Measurements from ENCODE around the gene USP16. TPM values are rescaled to one million over a fixed set of nuclear protein-coding genes. Genes with fewer than 3 reads are reported as not detected.

The USP16 gene
- total and polyA plus RNA-seq, 2 of the 13 experiments (the other 11 are each of a cell fraction or from before 2014, with no cell fraction given) = 16.5 to 46.9 TPM

DNA sequence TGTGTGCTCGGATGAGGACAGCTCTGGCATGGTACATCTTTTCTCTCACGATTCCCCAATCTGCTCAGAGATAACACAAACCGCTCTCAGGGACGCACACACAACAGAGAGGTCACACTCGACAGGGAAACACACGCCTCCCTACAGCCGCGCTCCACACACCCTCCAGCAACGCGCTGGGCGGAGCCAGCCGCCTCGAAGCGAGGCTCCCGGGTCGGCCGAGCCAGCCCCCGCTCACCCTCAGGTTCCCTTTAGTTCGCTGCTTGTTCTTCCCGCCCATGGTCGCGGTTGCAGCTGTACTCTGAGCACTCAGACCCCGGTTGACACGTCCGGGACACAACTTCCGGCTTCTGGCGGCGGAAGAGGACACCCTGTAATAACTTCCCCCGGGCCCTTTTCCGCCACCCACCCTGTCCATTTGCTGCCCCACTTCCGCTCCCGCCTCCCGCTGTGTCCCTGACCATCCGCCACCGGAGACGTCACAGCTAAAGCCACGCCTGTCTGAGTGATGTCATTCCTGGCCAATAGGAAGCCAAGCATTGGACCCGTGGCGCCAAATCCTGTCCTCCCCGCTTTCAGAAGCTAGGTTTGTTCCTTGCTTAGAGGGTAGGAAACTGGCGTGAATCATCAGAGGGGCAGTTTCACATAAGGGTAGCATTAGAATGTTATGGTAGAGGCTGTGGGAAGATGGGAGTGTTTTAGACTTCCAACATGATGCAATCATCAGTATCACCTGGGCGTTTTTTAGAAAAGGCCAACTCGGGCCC lies 31.8 kb upstream of the USP16 start, which contains the start of gene LTN1 (continued):
- TF ChIP-seq ZSCAN5A (CRISPR knock-in tag; IDR thresholded peaks at IDR 0.05; ENCODE audit: borderline replicate concordance) = no peak
- TF ChIP-seq ZNF674 (CRISPR knock-in tag; IDR thresholded peaks at IDR 0.05; ENCODE audit: low read depth) = no peak
- no peak for TF ChIP-seq KDM3A (CRISPR knock-in tag; IDR thresholded peaks at IDR 0.05; ENCODE audit: low read depth)
- no peak for TF ChIP-seq ZBTB10 (CRISPR knock-in tag; IDR thresholded peaks at IDR 0.05; ENCODE audit: borderline replicate concordance)
- TF ChIP-seq ZNF124 (CRISPR knock-in tag; IDR thresholded peaks at IDR 0.05) = no peak
- no peak; the same call in 1 of the 2 replicates for TF ChIP-seq ZSCAN25 (CRISPR knock-in tag; IDR thresholded peaks at IDR 0.05)
- no peak for TF ChIP-seq ZNF432 (CRISPR knock-in tag; IDR thresholded peaks at IDR 0.05; ENCODE audit: borderline replicate concordance)
- peak; percentile 78 to 86 for TF ChIP-seq POLR2A (IDR thresholded peaks at IDR 0.05; ENCODE audit: insufficient read depth in 1 of 2, low read depth in 2 of 2, low read length in 2 of 2)
- TF ChIP-seq MYC (CRISPR knock-in tag; IDR thresholded peaks at IDR 0.05; ENCODE audit: borderline replicate concordance) = peak; percentile 77; the same call in 1 of the 2 replicates
- peak; percentile 65; the same call in 1 of the 2 replicates for TF ChIP-seq HIVEP1 (CRISPR knock-in tag; IDR thresholded peaks at IDR 0.05)
- TF ChIP-seq, protein P1, sequence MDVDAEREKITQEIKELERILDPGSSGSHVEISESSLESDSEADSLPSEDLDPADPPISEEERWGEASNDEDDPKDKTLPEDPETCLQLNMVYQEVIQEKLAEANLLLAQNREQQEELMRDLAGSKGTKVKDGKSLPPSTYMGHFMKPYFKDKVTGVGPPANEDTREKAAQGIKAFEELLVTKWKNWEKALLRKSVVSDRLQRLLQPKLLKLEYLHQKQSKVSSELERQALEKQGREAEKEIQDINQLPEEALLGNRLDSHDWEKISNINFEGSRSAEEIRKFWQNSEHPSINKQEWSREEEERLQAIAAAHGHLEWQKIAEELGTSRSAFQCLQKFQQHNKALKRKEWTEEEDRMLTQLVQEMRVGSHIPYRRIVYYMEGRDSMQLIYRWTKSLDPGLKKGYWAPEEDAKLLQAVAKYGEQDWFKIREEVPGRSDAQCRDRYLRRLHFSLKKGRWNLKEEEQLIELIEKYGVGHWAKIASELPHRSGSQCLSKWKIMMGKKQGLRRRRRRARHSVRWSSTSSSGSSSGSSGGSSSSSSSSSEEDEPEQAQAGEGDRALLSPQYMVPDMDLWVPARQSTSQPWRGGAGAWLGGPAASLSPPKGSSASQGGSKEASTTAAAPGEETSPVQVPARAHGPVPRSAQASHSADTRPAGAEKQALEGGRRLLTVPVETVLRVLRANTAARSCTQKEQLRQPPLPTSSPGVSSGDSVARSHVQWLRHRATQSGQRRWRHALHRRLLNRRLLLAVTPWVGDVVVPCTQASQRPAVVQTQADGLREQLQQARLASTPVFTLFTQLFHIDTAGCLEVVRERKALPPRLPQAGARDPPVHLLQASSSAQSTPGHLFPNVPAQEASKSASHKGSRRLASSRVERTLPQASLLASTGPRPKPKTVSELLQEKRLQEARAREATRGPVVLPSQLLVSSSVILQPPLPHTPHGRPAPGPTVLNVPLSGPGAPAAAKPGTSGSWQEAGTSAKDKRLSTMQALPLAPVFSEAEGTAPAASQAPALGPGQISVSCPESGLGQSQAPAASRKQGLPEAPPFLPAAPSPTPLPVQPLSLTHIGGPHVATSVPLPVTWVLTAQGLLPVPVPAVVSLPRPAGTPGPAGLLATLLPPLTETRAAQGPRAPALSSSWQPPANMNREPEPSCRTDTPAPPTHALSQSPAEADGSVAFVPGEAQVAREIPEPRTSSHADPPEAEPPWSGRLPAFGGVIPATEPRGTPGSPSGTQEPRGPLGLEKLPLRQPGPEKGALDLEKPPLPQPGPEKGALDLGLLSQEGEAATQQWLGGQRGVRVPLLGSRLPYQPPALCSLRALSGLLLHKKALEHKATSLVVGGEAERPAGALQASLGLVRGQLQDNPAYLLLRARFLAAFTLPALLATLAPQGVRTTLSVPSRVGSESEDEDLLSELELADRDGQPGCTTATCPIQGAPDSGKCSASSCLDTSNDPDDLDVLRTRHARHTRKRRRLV (CRISPR knock-in tag; IDR thresholded peaks at IDR 0.05) = no peak
- TF ChIP-seq RFXANK (CRISPR knock-in tag; IDR thresholded peaks at IDR 0.05) = no peak
- TF ChIP-seq IKZF4 (CRISPR knock-in tag; IDR thresholded peaks at IDR 0.05; ENCODE audit: borderline replicate concordance, low read depth, not compliant biosample characterization) = no peak
- no peak for TF ChIP-seq SMC3 (IDR thresholded peaks at IDR 0.05; ENCODE audit: low read length)
- peak; percentile 65 for TF ChIP-seq ZNF264 (CRISPR knock-in tag; IDR thresholded peaks at IDR 0.05)
- TF ChIP-seq MATR3 (CRISPR knock-in tag; IDR thresholded peaks at IDR 0.05) = no peak
- no peak for TF ChIP-seq ZBTB38 (CRISPR knock-in tag; IDR thresholded peaks at IDR 0.05)
- TF ChIP-seq NCOR1 (IDR thresholded peaks at IDR 0.05; ENCODE audit: borderline replicate concordance, low read length) = peak; percentile 47; the same call in 1 of the 2 replicates
- no peak for TF ChIP-seq NFE2L1 (CRISPR knock-in tag; IDR thresholded peaks at IDR 0.05; ENCODE audit: borderline replicate concordance)

Measured in HepG2 (cell line).